ENCODE data around the gene BNC2.

Gene BNC2

DNA sequence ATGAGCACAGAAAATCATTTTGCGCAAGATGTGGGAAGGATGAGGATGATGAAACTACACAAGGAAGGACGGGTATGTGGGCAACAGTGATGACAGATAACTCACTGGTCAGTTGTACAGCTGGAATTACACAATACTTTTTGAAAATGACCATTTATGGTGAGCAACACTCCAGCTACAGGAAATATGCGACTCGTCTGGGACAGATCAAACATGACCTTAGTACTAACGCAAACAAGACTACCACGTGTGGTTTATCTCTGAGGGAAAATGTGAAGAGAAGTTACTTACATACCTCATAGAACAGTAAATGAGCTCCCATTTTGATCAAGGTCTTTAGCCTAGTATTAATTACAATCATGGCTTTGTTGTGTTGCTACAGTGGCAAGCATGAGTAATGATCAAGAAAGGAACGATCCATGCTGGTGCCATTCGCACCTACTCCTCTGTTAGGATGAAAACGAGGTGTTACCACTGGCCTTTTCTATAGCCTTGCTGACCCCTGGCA, 456.9 kb downstream of the BNC2 start:
- in situ Hi-C loops (cut with HindIII; ENCODE audit: low sequenced_read_pairs): no loop called here
- H3K4me3 ChIP-seq (ENCODE audit: low read depth, low read length): no peak overlapping the region
- DNase-seq (ENCODE audit: low read depth): no peak
- no peak for TF ChIP-seq CTCF (IDR thresholded peaks at IDR 0.05; ENCODE audit: low read depth, low read length, missing control alignments)

DNA sequence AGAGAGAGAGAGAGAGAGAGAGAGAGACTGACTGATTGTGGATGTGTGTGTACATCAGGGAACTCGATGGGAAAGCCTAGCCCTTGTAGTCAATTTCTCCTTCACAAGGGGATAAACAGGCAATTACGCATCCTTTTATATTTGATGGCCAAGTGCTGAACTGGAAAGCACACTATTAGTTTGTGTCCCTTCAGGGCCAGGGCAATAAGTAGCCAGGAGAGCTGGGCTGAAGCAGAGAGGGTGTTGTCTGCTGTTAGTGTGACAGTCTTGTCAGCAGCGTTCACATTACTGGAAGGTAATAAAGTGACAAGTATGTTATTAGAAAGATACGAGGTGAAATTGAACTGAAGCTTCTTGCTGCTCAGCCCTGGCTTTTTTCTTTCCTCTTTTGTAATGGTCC, 457.7 kb downstream of the BNC2 start:
- no peak overlapping the region for H3K4me3 ChIP-seq (ENCODE audit: low read depth, low read length)
- in situ Hi-C loops (cut with HindIII; ENCODE audit: low sequenced_read_pairs): no loop called here
- no peak for TF ChIP-seq CTCF (IDR thresholded peaks at IDR 0.05; ENCODE audit: low read depth, low read length, missing control alignments)
- DNase-seq (ENCODE audit: low read depth): no peak

GRCh38 chr9:16411311-16411710, 459.2 kb downstream of the BNC2 start:
- H3K4me3 ChIP-seq (ENCODE audit: low read depth, low read length): no peak overlapping the region
- DNase-seq (ENCODE audit: low read depth): no peak
- no peak for TF ChIP-seq CTCF (IDR thresholded peaks at IDR 0.05; ENCODE audit: low read depth, low read length, missing control alignments)
- in situ Hi-C loops (cut with HindIII; ENCODE audit: low sequenced_read_pairs): no loop called here

GRCh38 chr9:16410601-16411280, 459.7 kb downstream of the BNC2 start:
- H3K4me3 ChIP-seq (ENCODE audit: low read depth, low read length): no peak overlapping the region
- no peak for DNase-seq (ENCODE audit: low read depth)
- no peak for TF ChIP-seq CTCF (IDR thresholded peaks at IDR 0.05; ENCODE audit: low read depth, low read length, missing control alignments)
- in situ Hi-C loops (cut with HindIII; ENCODE audit: low sequenced_read_pairs): no loop called here

- no peak for TF ChIP-seq CTCF (IDR thresholded peaks at IDR 0.05; ENCODE audit: low read depth, low read length, missing control alignments)
- in situ Hi-C loops (cut with HindIII; ENCODE audit: low sequenced_read_pairs): no loop called here
- H3K4me3 ChIP-seq (ENCODE audit: low read depth, low read length): no peak overlapping the region
- no peak for DNase-seq (ENCODE audit: low read depth)
These were observed 462.9 kb downstream of the BNC2 start for GRCh38 chr9:16407617-16408016.

- no peak overlapping the region for H3K4me3 ChIP-seq (ENCODE audit: low read depth, low read length)
- in situ Hi-C loops (cut with HindIII; ENCODE audit: low sequenced_read_pairs): no loop called here
- TF ChIP-seq CTCF (IDR thresholded peaks at IDR 0.05; ENCODE audit: low read depth, low read length, missing control alignments): no peak
- no peak for DNase-seq (ENCODE audit: low read depth)
These were observed 463.8 kb downstream of the BNC2 start for GRCh38 chr9:16406526-16407225.
